ENCODE results near the gene MVD. TPM values are rescaled to one million over a fixed set of nuclear protein-coding genes. Genes with fewer than 3 reads are reported as not detected.

The MVD gene
- total RNA-seq, 1 donor from 2014 or later = 16.2 TPM

DNA sequence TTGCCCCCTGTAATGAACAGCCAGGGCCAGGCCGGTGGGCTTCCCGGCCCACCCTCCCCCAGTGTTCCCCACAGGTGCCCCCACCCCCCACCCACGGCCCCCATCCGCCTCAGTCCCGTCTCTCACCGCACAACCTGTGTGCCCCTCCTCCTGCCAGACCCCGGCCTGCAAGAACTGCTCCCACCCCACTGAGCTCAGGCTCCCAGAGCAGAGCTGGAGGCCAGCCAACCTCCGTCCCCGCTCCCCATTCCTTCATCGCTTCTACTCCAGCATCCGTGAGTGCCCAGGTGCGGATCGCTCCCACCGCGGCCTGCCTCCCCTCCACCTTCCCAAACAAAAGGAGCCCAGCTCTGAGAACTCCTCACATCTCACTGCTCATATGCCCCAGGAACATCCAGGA, 4.2 kb downstream of the MVD start:
- DNase-seq (ENCODE audit: low spot score) = no peak
- ATAC-seq = no peak

DNA sequence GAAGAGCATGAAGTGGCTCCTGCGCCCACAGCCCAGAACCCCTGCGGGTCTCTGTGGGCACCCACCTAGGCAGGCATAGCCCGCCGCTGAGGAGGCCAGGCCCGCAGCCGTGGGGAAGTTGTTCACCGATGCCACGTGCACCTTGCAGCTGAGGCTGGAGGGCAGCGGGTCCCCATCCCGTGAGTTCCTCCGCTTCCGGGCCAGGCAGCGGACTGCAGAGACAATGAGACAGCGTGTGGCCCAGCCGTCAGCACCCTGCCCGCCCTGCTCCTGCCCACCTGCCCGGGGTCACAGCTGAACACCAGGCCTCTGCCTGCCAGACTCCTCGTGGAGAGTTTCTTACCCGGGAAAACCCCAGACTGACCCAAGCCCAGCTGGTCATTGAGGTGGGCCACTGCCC, 5.5 kb downstream of the MVD start:
- no peak for ATAC-seq
- no peak for DNase-seq (ENCODE audit: low spot score)

DNA sequence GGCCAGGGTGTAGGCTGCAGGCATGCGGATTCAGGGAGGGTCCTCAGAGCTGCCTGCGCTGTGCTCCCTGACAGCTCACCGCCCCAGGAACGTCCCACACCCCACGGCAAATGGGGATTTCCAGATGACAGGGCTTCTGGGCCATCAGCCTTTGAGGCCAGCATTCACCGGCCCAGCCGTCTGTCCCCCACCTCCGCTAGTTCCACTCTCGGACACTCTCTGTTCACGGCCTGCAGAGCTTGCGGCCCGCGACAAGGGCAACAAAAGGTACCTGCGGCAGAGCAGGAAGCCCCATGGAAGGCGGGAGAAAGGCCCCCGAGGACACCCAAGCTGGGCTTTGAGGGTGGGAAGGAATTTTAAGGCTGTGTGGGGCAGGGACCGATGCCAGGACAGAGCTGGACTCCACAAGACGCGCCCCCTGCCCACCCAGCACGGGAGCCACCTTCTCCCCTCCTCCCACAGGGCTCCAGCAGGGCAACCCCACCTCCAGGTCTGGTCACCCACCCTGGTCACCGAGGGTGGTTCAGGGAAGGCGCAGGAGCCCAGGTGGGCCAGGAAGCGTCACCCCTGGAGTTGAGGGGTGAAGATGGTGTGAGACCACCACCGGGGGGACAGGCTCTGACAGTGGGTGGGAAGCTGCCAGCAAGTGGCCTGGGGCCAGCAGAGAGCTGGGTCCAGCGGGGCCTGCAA, 6.5 kb downstream of the MVD start:
- no peak for DNase-seq (ENCODE audit: low spot score)
- no peak for ATAC-seq

- ATAC-seq = no peak
- DNase-seq (ENCODE audit: low spot score) = no peak
Measured at GRCh38 chr16:88655733-88656281, 7.1 kb downstream of the MVD start.

DNA sequence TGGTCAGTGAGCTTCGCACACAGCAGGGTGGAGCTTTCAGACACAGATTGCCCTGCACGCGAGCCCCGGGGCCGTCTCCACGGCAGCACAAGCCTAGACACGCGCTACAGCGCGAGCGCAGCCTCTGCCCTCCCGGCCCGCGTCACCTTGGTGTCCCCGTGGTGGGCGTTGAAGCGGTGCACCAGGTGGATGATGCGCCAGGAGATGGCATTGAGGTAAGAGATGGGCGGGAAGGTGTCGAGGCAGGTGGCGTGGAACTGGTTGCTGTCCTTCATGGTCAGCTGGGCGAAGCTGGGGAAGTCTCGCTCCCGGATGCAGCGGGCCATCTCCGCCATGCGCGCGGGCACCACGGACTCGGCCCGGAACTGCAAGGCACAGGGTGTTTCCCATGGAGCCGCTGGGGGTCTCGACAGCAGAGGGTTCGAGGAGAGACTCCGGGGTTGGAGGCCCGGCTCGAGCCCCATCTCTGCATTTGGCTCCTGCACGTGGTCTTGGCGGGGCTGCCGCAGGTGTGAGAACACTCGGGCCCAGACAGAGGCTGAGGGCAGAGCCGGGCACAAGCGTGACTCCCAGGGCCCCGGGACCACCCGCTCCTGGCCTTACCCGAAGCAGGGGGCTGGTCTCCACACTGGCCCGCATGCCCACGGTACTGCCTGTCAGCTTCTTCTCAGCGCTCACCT, 7.7 kb downstream of the MVD start:
- ATAC-seq = no peak
- no peak for DNase-seq (ENCODE audit: low spot score)

DNA sequence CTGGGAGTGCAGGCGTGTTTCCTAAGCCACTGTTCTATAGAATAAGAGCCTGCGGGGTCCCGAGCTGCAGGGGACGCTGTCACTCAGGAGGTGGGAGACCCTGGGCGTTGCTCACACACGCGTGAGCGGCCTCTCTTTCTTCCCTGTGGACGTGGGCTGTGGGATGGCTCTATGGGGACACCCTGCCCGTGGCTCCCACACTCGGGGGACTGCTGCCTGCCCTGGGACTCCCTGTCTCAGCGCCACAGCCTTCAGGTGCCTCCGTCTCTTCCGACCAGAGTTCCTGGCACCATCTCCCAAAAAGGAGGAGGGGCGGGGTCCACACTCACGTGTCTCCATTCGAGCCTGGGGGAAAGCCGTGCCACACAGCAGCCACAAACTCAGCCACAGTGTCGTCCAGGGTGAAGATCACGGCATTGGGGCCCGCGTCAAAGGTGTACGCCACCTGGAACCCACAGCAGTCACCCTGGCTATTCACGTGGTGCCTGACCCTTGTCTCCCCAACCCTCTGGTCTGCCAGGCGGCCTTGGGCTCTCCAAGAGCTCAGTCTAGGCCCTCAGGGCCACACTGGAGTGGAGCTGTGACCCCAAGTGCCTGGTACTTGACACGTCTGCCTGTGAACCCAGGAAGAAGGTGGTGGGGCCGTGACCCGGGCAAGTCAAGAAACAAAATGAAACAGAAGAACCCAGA, 8.4 kb downstream of the MVD start:
- DNase-seq (ENCODE audit: low spot score) = no peak

GRCh38 chr16:88653596-88654362, 9.1 kb downstream of the MVD start:
- DNase-seq (ENCODE audit: low spot score) = no peak
- no peak for ATAC-seq

More for the DNA sequence above, 8.4 kb downstream of the MVD start:
- no peak for ATAC-seq

GRCh38 chr16:88653101-88653500, 9.8 kb downstream of the MVD start:
- ATAC-seq = no peak
- no peak for DNase-seq (ENCODE audit: low spot score)

DNA sequence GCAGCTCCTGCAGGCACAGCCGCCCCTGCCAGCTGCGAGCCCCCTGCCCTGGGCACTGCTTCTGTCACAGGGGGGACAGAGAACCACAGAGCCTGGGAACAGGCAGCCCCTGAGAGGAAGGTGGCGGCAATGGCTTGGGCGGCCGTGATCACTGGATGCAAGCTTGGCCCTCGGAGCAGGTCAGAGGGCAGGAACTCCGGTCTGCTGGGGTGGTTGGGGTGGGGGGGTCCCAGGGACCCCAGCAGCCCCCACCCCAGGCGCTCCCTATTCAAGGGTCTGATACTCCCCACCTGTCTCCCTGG, 10.2 kb downstream of the MVD start:
- DNase-seq (ENCODE audit: low spot score) (no peak), ATAC-seq (no peak)

- ATAC-seq (no peak), DNase-seq (ENCODE audit: low spot score) (no peak)
Measured at GRCh38 chr16:88651989-88652761, 10.7 kb downstream of the MVD start.

DNA sequence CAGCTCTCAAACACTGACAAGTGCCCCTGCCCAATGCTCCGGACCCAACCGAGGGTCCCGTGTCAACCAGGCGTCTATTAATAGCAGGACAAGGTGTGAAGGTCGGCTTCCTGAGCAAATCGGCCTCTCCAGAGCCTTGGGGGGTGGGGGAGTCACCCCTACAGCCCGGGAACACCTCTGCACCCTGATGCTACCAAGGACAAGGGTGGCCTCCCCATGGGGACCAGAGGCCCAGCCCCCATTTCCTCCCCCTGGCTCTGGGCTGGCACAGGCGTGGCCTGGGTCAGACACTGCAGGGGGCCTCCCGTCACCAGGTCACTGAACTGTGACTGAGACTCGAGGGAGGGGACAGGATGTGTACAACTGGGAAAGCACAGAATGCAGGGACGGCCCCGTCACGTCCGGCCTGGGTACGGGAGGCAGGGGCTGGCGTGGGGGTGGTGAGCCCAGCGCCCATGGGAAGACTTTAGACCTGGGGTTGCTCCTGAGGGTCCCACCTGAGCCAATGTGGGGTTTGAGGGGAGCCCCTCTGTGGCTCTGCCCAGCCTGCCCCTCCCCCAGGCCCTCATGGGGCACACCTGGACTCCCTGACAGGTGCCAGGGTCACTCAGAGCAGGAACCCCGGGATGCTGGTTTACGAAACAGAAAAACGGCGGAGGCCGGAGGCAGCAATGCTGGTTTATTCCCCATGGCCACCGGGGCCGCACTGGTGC, 11.5 kb downstream of the MVD start:
- DNase-seq (ENCODE audit: low spot score) (no peak), ATAC-seq (peak; percentile 60)

GRCh38 chr16:88650749-88651275, 12.1 kb downstream of the MVD start, which contains the start of gene CYBA:
Gene CYBA (minus strand): TSS chr16:88651053. CDS start chr16:88651013, 40 bp downstream.
- ATAC-seq = peak; percentile 76
- peak; percentile 70 for DNase-seq (ENCODE audit: low spot score)

DNA sequence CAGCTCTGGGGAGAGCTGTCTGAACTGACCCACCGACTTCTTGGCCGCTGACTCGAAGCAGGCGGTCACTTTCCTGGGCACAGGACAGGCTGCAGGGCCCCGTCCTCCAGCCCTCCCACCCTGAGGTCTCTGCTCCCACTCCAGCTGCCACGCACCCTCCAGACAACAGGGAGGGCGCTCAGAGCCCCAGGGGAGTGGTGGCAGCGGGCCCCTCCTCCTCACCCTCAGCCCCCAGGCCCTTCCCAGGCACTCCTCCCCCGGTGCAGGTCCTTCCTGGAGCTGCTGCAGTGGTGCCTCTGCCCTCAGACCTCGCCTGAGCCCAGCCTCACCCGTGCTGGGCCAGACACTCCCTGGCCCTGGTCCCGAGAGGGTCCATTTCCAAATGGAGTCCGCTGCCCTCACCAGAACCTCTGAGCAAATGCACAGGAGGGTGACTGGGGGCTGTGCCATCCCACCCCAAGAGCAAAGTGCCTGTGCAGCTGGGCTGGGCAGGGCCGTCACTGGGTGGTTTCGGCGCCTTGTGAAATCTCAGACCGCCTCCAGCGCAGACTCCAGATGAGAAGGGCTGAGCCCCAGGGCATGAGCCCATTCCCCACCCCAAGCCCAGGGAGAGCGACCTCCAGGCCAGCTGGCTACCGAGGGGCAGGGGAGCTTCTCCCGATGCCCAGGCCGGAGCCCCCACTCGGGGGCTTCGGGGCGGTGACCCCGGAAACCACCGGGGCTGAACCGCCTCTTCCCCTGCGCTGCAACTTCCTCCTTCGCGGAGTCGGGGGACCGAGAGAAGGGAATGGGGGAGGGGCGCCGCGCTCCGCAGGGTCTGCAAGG, 12.8 kb downstream of the MVD start:
- ATAC-seq (peak; percentile 16), DNase-seq (ENCODE audit: low spot score) (no peak)

GRCh38 chr16:88649195-88649923, 13.5 kb downstream of the MVD start:
- ATAC-seq = no peak
- no peak for DNase-seq (ENCODE audit: low spot score)

GRCh38 chr16:88647178-88648070, 15.5 kb downstream of the MVD start:
- DNase-seq (ENCODE audit: low spot score) (no peak), ATAC-seq (no peak)

- DNase-seq (ENCODE audit: low spot score) = no peak
- no peak for ATAC-seq
Measured at GRCh38 chr16:88646345-88647034, 16.4 kb downstream of the MVD start.
